Neural progenitor cell (in vitro differentiated cells): ENCODE data around the gene AQP10. TPM values are rescaled to one million over a fixed set of nuclear protein-coding genes. Genes with fewer than 3 reads are reported as not detected.
"Not testable (repeated sequence)": the region's sequence is repeated elsewhere in the genome, so short reads cannot be mapped to it uniquely, and the experiment has no call there.

ENCODE experiments used
- DNase-seq: peaks from one replicate; pipeline ENCODE4 v3.0.0-alpha.2; 2016; ENCODE audit warnings: low spot score
- H2AFZ ChIP-seq: fragments of 200-600 bp; sonication (generic); replicated peaks from 2 replicates; pipeline ENCODE4 v1.6.1; 2016; ENCODE audit warnings: antibody characterized with exemption
- H3F3A ChIP-seq: fragments of 200-600 bp; sonication (generic); 2 replicates; pipeline ENCODE4 v1.6.1; 2016; ENCODE audit warnings: antibody characterized with exemption, low read depth
- H3K27ac ChIP-seq: fragments of 200-600 bp; sonication (generic); 2 replicates; pipeline ENCODE4 v1.5.1; 2016; ENCODE audit warnings: mild to moderate bottlenecking
- H3K27me3 ChIP-seq: fragments of 200-600 bp; sonication (generic); 2 replicates; pipeline ENCODE4 v1.6.1; 2016; ENCODE audit warnings: mild to moderate bottlenecking, moderate library complexity
- H3K36me3 ChIP-seq: fragments of 200-600 bp; sonication (generic); 2 replicates; pipeline ENCODE4 v1.5.1; 2016
- H3K4me1 ChIP-seq: fragments of 200-600 bp; sonication (generic); 2 replicates; pipeline ENCODE4 v1.6.1; 2016; ENCODE audit warnings: mixed run types
- H3K4me2 ChIP-seq: fragments of 200-600 bp; sonication (generic); 2 replicates; pipeline ENCODE4 v1.6.1; 2016
- H3K4me3 ChIP-seq: fragments of 200-600 bp; sonication (generic); 2 replicates; pipeline ENCODE4 v1.5.1; 2016
- H3K79me2 ChIP-seq: fragments of 200-600 bp; sonication (generic); 2 replicates; pipeline ENCODE4 v1.6.1; 2016; ENCODE audit warnings: low read depth
- H3K9ac ChIP-seq: fragments of 200-600 bp; sonication (generic); 2 replicates; pipeline ENCODE4 v1.6.1; 2016
- H3K9me3 ChIP-seq: fragments of 200-600 bp; sonication (generic); 2 replicates; pipeline ENCODE4 v1.5.1; 2016; ENCODE audit warnings: low read depth
- H4K20me1 ChIP-seq: fragments of 200-600 bp; sonication (generic); 2 replicates; pipeline ENCODE4 v1.6.1; 2016; ENCODE audit warnings: low read depth
- H3K27ac Mint-ChIP-seq: 3 replicates; pipeline ENCODE4 v1.8.0; 2021; ENCODE audit warnings: mixed read lengths
- H3K27me3 Mint-ChIP-seq: 2 replicates; pipeline ENCODE4 v1.8.0; 2022; ENCODE audit warnings: low read depth, mild to moderate bottlenecking, inconsistent platforms, moderate library complexity, mixed read lengths; ENCODE audit not compliant: insufficient read depth
- H3K36me3 Mint-ChIP-seq: 3 replicates; pipeline ENCODE4 v1.8.0; 2021; ENCODE audit warnings: mixed read lengths
- H3K4me1 Mint-ChIP-seq: 3 replicates; pipeline ENCODE4 v1.8.0; 2021; ENCODE audit warnings: mixed read lengths
- H3K4me3 Mint-ChIP-seq: 3 replicates; pipeline ENCODE4 v1.8.0; 2021; ENCODE audit warnings: mild to moderate bottlenecking, moderate library complexity, mixed read lengths
- H3K9me3 Mint-ChIP-seq: 3 replicates; pipeline ENCODE4 v1.8.0; 2020; ENCODE audit warnings: mixed read lengths
- EZH2 ChIP-seq: fragments of 200-600 bp; sonication (generic); IDR thresholded peaks from 2 replicates; pipeline ENCODE4 v1.6.1; 2017; ENCODE audit warnings: antibody characterized with exemption, mild to moderate bottlenecking, moderate library complexity
- EZH2phosphoT487 ChIP-seq: fragments of 200-600 bp; sonication (generic); IDR thresholded peaks from 2 replicates; pipeline ENCODE4 v1.6.1; 2017; ENCODE audit warnings: antibody characterized with exemption
- total RNA-seq: library from RNA; depleted of rRNA; stranded (reverse); fragments of >200 nt; gene quantifications from 2 replicates; pipeline ENCODE4 v1.2.3, GENCODE V29; 2015; ENCODE audit warnings: low replicate concordance
- TF ChIP-seq, protein P1 (sequence below): fragments of 200-600 bp; sonication (generic); IDR thresholded peaks from 2 replicates; pipeline ENCODE4 v1.5.1; 2017; ENCODE audit warnings: antibody characterized with exemption, mild to moderate bottlenecking

The AQP10 gene
- total RNA-seq, 1 donor from 2014 or later: not detected

DNA sequence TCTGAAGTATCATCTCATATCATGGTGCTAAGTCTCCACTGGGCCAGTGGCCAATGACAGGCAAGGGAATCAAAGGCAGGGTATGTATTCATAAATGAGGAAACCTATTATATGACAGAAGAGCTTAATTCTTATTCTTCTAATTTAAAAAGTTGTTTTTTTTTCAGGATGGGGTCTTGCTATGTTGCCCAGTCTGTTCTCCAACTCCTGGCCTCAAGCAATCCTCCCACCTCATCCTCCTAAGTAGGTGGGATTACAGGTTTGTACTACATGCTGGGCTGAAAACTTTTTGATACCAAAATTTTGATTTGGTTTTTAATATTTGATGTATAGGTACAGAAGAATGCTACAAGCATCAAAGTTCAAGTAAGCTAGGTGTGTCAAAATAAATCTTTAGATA, 39.4 kb downstream of the AQP10 start:
- H3K4me1 Mint-ChIP-seq: no peaks in the 10 kb centered on the region
- H3K36me3 ChIP-seq: no peaks in the 10 kb centered on the region
- peaks cover 3% of the 10 kb centered on the region for H3K27me3 Mint-ChIP-seq
- no peak overlapping the region for H2AFZ ChIP-seq
- H3F3A ChIP-seq: no peaks in the 10 kb centered on the region
- H3K4me3 Mint-ChIP-seq: no peak overlapping the region
- H3K4me2 ChIP-seq: no peak overlapping the region
- TF ChIP-seq, protein P1, sequence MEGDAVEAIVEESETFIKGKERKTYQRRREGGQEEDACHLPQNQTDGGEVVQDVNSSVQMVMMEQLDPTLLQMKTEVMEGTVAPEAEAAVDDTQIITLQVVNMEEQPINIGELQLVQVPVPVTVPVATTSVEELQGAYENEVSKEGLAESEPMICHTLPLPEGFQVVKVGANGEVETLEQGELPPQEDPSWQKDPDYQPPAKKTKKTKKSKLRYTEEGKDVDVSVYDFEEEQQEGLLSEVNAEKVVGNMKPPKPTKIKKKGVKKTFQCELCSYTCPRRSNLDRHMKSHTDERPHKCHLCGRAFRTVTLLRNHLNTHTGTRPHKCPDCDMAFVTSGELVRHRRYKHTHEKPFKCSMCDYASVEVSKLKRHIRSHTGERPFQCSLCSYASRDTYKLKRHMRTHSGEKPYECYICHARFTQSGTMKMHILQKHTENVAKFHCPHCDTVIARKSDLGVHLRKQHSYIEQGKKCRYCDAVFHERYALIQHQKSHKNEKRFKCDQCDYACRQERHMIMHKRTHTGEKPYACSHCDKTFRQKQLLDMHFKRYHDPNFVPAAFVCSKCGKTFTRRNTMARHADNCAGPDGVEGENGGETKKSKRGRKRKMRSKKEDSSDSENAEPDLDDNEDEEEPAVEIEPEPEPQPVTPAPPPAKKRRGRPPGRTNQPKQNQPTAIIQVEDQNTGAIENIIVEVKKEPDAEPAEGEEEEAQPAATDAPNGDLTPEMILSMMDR: no peak
- TF ChIP-seq EZH2: no peak
- no peak for TF ChIP-seq EZH2phosphoT487
- H3K27me3 ChIP-seq: no peaks in the 10 kb centered on the region
- no peak overlapping the region for H3K27ac ChIP-seq
- no peak overlapping the region for H3K4me3 ChIP-seq
- no peaks in the 10 kb centered on the region for H3K36me3 Mint-ChIP-seq
- no peak overlapping the region for H3K27ac Mint-ChIP-seq
- H4K20me1 ChIP-seq: no peaks in the 10 kb centered on the region
- no peak overlapping the region for H3K9ac ChIP-seq
- no peaks in the 10 kb centered on the region for H3K79me2 ChIP-seq
- no peaks in the 10 kb centered on the region for H3K9me3 ChIP-seq
- H3K4me1 ChIP-seq: no peaks in the 10 kb centered on the region
- no peak for DNase-seq
- H3K9me3 Mint-ChIP-seq: no peaks in the 10 kb centered on the region

DNA sequence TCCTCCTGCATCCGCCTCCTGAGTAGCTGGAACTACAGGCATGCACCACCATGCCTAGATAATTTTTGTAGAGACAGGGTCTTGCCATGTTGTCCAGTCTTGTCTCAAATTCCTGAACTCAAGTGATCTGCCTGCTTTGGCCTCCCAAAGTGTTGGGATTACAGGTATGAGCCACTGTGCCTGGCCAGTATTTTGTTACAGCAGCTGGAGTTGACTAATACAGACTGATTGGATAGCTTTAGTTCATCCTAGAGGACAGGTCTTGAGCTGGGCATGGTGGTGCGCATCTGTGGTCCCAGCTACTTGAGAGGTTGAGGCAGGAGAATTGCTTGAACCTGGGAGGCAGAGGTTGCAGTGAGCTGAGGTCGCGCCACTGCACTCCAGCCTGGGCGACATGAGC, 40.0 kb downstream of the AQP10 start:
- not testable (repeated sequence) for H3K9me3 Mint-ChIP-seq, H3K4me3 ChIP-seq, H3K36me3 ChIP-seq, H3K27me3 Mint-ChIP-seq, H3K9me3 ChIP-seq, H3K4me1 Mint-ChIP-seq, H3K27ac ChIP-seq, H3K27me3 ChIP-seq, DNase-seq, H3F3A ChIP-seq, H3K4me2 ChIP-seq, H3K36me3 Mint-ChIP-seq, H3K4me1 ChIP-seq, H2AFZ ChIP-seq, H3K9ac ChIP-seq, H4K20me1 ChIP-seq, H3K79me2 ChIP-seq, H3K27ac Mint-ChIP-seq, H3K4me3 Mint-ChIP-seq

DNA sequence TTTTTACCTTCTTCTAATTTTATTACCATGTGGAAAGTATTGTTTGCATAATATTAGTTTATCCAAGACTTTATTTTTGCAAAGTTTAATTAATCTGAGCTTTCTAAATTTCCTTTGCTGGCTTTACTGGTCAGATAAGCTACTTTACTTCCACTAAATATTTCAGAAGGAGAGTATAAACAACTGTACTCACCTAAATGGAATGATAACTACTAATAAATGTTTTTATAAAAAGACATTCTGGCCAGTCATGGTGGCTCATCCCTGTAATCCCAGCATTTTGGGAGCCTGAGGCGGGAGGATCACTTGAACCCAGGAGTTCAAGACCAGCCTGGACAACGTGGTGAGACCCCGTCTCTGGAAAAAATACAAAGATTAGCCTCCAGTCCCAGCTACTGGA, 40.5 kb downstream of the AQP10 start:
- Mint-ChIP-seq H3K4me3 (no peak overlapping the region), H3K27ac (no peak overlapping the region), H3K4me1 (no peaks in the 10 kb centered on the region), H3K36me3 (no peaks in the 10 kb centered on the region), H3K9me3 (no peaks in the 10 kb centered on the region), H3K27me3 (peaks cover 7% of the 10 kb centered on the region)
- Histone ChIP-seq H3K79me2 (no peaks in the 10 kb centered on the region), H3K4me2 (no peak overlapping the region), H3K9me3 (no peaks in the 10 kb centered on the region), H3K27me3 (no peaks in the 10 kb centered on the region), H2AFZ (no peak overlapping the region), H3K9ac (no peak overlapping the region), H3F3A (no peaks in the 10 kb centered on the region), H3K36me3 (no peaks in the 10 kb centered on the region), H3K27ac (no peak overlapping the region), H3K4me1 (no peaks in the 10 kb centered on the region), H4K20me1 (no peaks in the 10 kb centered on the region), H3K4me3 (no peak overlapping the region)
- DNase-seq: no peak
- TF ChIP-seq EZH2 (no peak), EZH2phosphoT487 (no peak)
- TF ChIP-seq, protein P1: no peak

DNA sequence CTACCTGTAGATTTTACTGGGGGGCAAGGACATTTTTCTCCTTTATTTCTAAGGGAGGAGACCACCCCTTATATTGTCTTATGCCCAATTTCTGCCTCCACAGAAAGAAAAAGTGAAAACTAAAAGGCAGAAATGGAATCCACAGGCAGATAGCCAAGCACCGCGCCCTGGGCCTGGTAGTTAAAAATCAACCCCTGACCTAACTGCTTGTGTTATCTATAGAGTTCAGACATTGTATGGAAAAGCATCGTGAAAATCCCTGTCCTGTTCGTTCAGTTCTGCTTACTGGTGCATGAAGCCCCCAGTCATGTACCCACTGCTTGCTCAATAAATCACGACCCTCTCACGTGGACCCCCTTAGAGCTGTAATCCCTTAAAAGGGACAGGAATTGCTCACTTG, 50.5 kb downstream of the AQP10 start:
- Histone ChIP-seq H4K20me1 (no peaks in the 10 kb centered on the region), H3K4me1 (no peaks in the 10 kb centered on the region), H2AFZ (no peak overlapping the region), H3K9me3 (no peaks in the 10 kb centered on the region), H3K36me3 (no peaks in the 10 kb centered on the region), H3K4me2 (no peak overlapping the region), H3K9ac (no peak overlapping the region), H3K27me3 (no peaks in the 10 kb centered on the region), H3K27ac (no peak overlapping the region), H3F3A (no peaks in the 10 kb centered on the region), H3K4me3 (no peak overlapping the region), H3K79me2 (no peaks in the 10 kb centered on the region)
- no peak for DNase-seq
- H3K9me3 Mint-ChIP-seq: no peaks in the 10 kb centered on the region
- H3K4me3 Mint-ChIP-seq: no peak overlapping the region
- no peak overlapping the region for H3K27ac Mint-ChIP-seq
- no peak for TF ChIP-seq EZH2
- no peaks in the 10 kb centered on the region for H3K4me1 Mint-ChIP-seq
- peaks cover 4% of the 10 kb centered on the region for H3K27me3 Mint-ChIP-seq
- H3K36me3 Mint-ChIP-seq: no peaks in the 10 kb centered on the region

DNA sequence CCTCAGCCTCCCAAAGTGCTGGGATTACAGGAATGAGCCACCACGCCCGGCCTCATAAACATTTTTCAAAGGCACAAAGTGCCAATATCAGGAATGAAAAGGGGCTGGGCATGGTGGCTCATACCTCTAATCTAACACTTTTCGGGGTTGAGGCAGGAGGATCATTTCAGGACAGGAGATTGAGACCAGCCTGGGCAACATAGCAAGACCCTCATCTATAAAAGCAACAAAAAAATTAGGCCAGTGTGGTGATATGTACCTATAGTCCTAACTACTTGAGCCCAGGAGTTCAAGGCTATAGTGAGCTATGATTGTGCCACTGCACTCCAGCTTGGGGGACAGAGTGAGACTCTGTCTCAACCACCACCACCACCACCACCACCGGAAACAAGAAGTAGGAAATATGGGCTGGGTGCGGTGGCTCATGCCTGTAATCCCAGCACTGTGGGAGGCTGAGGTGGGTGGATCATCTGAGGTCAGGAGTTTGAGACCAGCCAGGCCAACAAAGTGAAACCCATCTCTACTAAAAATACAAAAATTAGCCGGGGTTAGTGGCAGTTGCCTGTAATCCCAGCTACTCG, 53.0 kb downstream of the AQP10 start:
- H4K20me1 ChIP-seq, H2AFZ ChIP-seq, H3K4me1 Mint-ChIP-seq, H3K27ac Mint-ChIP-seq, H3K36me3 ChIP-seq, H3K4me2 ChIP-seq, H3K4me1 ChIP-seq, H3K4me3 Mint-ChIP-seq, H3K9me3 ChIP-seq, DNase-seq, H3K9me3 Mint-ChIP-seq, H3K79me2 ChIP-seq, H3K27ac ChIP-seq, H3F3A ChIP-seq, H3K27me3 ChIP-seq, H3K36me3 Mint-ChIP-seq, H3K4me3 ChIP-seq, H3K9ac ChIP-seq, H3K27me3 Mint-ChIP-seq: not testable (repeated sequence)
